Tibial nerve (tissue), 3 donors: ENCODE data around the gene SALL3.

Experiments used
- EP300 ChIP-seq, 2 donors: sonication (generic); formaldehyde crosslinking; IDR thresholded peaks; one replicate each; pipeline ENCODE4 v1.6.1; 2017; ENCODE audit warnings: antibody characterized with exemption in 2 of 2, mild to moderate bottlenecking in 1 of 2
- POLR2A ChIP-seq, 2 donors: fragments of 450-650 bp; IDR thresholded peaks; one replicate each; pipeline ENCODE4 v1.6.1; 2017; ENCODE audit warnings: antibody characterized with exemption in 2 of 2, mild to moderate bottlenecking in 2 of 2, moderate library complexity in 2 of 2

- no peak for TF ChIP-seq EP300 (IDR thresholded peaks at IDR 0.05)
- TF ChIP-seq POLR2A (IDR thresholded peaks at IDR 0.05) = no peak
Measured at GRCh38 chr18:78939105-78939504, 40.5 kb upstream of the SALL3 start.
